Measurements from ENCODE around the gene NPM3. TPM values are rescaled to one million over a fixed set of nuclear protein-coding genes. Genes with fewer than 3 reads are reported as not detected.

The NPM3 gene
- total RNA-seq, 6 experiments from 2014 or later: 4.7 to 31.8 (median 8.6) TPM

- Histone ChIP-seq H3K36me3 (no peaks in the 10 kb centered on the region), H3K4me3 (no peak overlapping the region), H3K4me1 (no peaks in the 10 kb centered on the region), H3K9me3 (no peaks in the 10 kb centered on the region), H3K27ac (no peak overlapping the region), H3K27me3 (no peaks in the 10 kb centered on the region)
- TF ChIP-seq CTCF (IDR thresholded peaks at IDR 0.05) (no peak), POLR2A (IDR thresholded peaks at IDR 0.05) (no peak)
- DNase-seq (no peak), ATAC-seq (no peak)
- 73% methylated on average over 9 of the region's 9 CpGs for WGBS (ENCODE audit: insufficient coverage, low coverage, low lambda C conversion rate, missing lambda C conversion rate)
- intact Hi-C loops (cut with DNase I): no loop called here
Measured at GRCh38 chr10:101745074-101745696, 38.1 kb downstream of the NPM3 start.

GRCh38 chr10:101744267-101744666 lies 39.0 kb downstream of the NPM3 start:
- no peaks in the 10 kb centered on the region for H3K27me3 ChIP-seq
- no peak for DNase-seq
- H3K4me3 ChIP-seq: no peak overlapping the region
- no peaks in the 10 kb centered on the region for H3K36me3 ChIP-seq
- WGBS (ENCODE audit: insufficient coverage, low coverage, low lambda C conversion rate, missing lambda C conversion rate): 68% methylated on average over 3 of the region's 3 CpGs
- intact Hi-C loops (cut with DNase I): no loop called here
- H3K27ac ChIP-seq: no peak overlapping the region
- H3K4me1 ChIP-seq: no peaks in the 10 kb centered on the region
- no peaks in the 10 kb centered on the region for H3K9me3 ChIP-seq
- TF ChIP-seq POLR2A (IDR thresholded peaks at IDR 0.05) (no peak), CTCF (IDR thresholded peaks at IDR 0.05) (no peak)
- no peak for ATAC-seq

GRCh38 chr10:101741938-101742337 lies 41.3 kb downstream of the NPM3 start:
- ATAC-seq (no peak), DNase-seq (no peak)
- no peaks in the 10 kb centered on the region for H3K4me1 ChIP-seq
- no peaks in the 10 kb centered on the region for H3K9me3 ChIP-seq
- no peaks in the 10 kb centered on the region for H3K27me3 ChIP-seq
- H3K36me3 ChIP-seq: no peaks in the 10 kb centered on the region
- WGBS (ENCODE audit: insufficient coverage, low coverage, low lambda C conversion rate, missing lambda C conversion rate): 50% methylated on average over 2 of the region's 2 CpGs
- H3K4me3 ChIP-seq: no peak overlapping the region
- TF ChIP-seq CTCF (IDR thresholded peaks at IDR 0.05) (no peak), POLR2A (IDR thresholded peaks at IDR 0.05) (no peak)
- H3K27ac ChIP-seq: no peak overlapping the region
- intact Hi-C loops (cut with DNase I): no loop called here

- H3K4me1 ChIP-seq: no peaks in the 10 kb centered on the region
- no peak overlapping the region for H3K27ac ChIP-seq
- H3K4me3 ChIP-seq: no peak overlapping the region
- DNase-seq (no peak), ATAC-seq (no peak)
- H3K27me3 ChIP-seq: no peaks in the 10 kb centered on the region
- intact Hi-C loops (cut with DNase I): no loop called here
- no peak for TF ChIP-seq POLR2A (IDR thresholded peaks at IDR 0.05)
- H3K9me3 ChIP-seq: no peaks in the 10 kb centered on the region
- 66% methylated on average over 3 of the region's 3 CpGs for WGBS (ENCODE audit: insufficient coverage, low coverage, low lambda C conversion rate, missing lambda C conversion rate)
- no peaks in the 10 kb centered on the region for H3K36me3 ChIP-seq
Measured at GRCh38 chr10:101736666-101737065, 46.6 kb downstream of the NPM3 start.

GRCh38 chr10:101732096-101732495 lies 51.1 kb downstream of the NPM3 start:
- Histone ChIP-seq H3K4me1 (no peaks in the 10 kb centered on the region), H3K27me3 (no peaks in the 10 kb centered on the region), H3K27ac (no peak overlapping the region), H3K9me3 (no peaks in the 10 kb centered on the region), H3K36me3 (no peaks in the 10 kb centered on the region), H3K4me3 (no peak overlapping the region)
- 55% methylated on average over 1 of the region's 1 CpG for WGBS (ENCODE audit: insufficient coverage, low coverage, low lambda C conversion rate, missing lambda C conversion rate)
- DNase-seq: no peak
- no peak for ATAC-seq
- intact Hi-C loops (cut with DNase I): no loop called here
- TF ChIP-seq CTCF (IDR thresholded peaks at IDR 0.05) (no peak), POLR2A (IDR thresholded peaks at IDR 0.05) (no peak)

Other genes starting within 250 kb of the NPM3 start
- 10 to 100 TPM in 4 of 6 experiments, 1 to 10 TPM in 2; 8.4 to 15.5 (median 13.2) TPM for gene POLL, start 195.2 kb downstream of the NPM3 start, total RNA-seq
- 1 to 10 TPM; 2.2 to 4.3 (median 3.5) TPM for gene DPCD, start 195.1 kb downstream of the NPM3 start, total RNA-seq
- 10 to 100 TPM; 15.1 to 29.5 (median 25.6) TPM for gene FBXW4, start 88.3 kb downstream of the NPM3 start, total RNA-seq
- not detected for gene FGF8, start 7.3 kb downstream of the NPM3 start, total RNA-seq
- 10 to 100 TPM; 34.7 to 52.2 (median 36.7) TPM for gene OGA, start 35.0 kb upstream of the NPM3 start, total RNA-seq
- 1 to 10 TPM in 5 of 6 experiments, under 1 TPM in 1; 0.53 to 1.9 (median 1.1) TPM for gene KCNIP2, start 60.4 kb upstream of the NPM3 start, total RNA-seq